IMR-90 (cell line): ENCODE results near the gene LIN37. TPM values are rescaled to one million over a fixed set of nuclear protein-coding genes. Genes with fewer than 3 reads are reported as not detected.

Experiments used
- ATAC-seq: fragments of 200-7000 bp; cut with Tn5 transposase; 2 replicates; pipeline ENCODE4 v1.9.1; 2020; ENCODE audit warnings: low read depth, mild to moderate bottlenecking, moderate library complexity
- BruUV-seq: library from RNA; stranded (reverse); fragments of 400-500 nt; replicated peaks from 2 replicates; lab custom pipeline; 2021; lab: Mats Ljungman, UMichigan
- CTCF ChIA-PET: fragments of 300-600 bp; formaldehyde crosslinking; extraction: SDS; loops from one replicate; lab custom pipeline; 2021; ENCODE audit warnings: antibody characterized with exemption; lab: Yijun Ruan, JAX
- POLR2A ChIA-PET: fragments of 300-600 bp; sonication (Branson Sonifier 250); formaldehyde crosslinking; loops from one replicate; lab custom pipeline; 2022; ENCODE audit warnings: antibody characterized with exemption; ENCODE audit not compliant: unreplicated experiment; lab: Charles Lee
- DNase-seq: peaks from one replicate; pipeline ENCODE4 v3.0.0; 2013
- H2AFZ ChIP-seq: replicated peaks from 2 replicates; pipeline ENCODE3; 2013; ENCODE audit warnings: low read length, mild to moderate bottlenecking; ENCODE audit not compliant: poor library complexity
- H2AK5ac ChIP-seq: 2 replicates; pipeline ENCODE4 v1.6.1; 2013; ENCODE audit warnings: low read depth, low read length, inconsistent platforms
- H2AK9ac ChIP-seq: replicated peaks from 2 replicates; pipeline ENCODE3; 2013; ENCODE audit warnings: mild to moderate bottlenecking, low read depth, low read length, moderate library complexity; ENCODE audit not compliant: poor library complexity
- H2BK120ac ChIP-seq: 2 replicates; pipeline ENCODE4 v1.6.1; 2013; ENCODE audit warnings: low read depth, low read length, inconsistent platforms
- H2BK15ac ChIP-seq: 3 replicates; pipeline ENCODE4 v1.6.1; 2013; ENCODE audit warnings: low read depth, low read length, inconsistent platforms
- H2BK20ac ChIP-seq: 2 replicates; pipeline ENCODE4 v1.6.1; 2013; ENCODE audit warnings: low read depth, mild to moderate bottlenecking, inconsistent platforms, low read length, moderate library complexity
- H2BK5ac ChIP-seq: 2 replicates; pipeline ENCODE4 v1.6.1; 2013; ENCODE audit warnings: mild to moderate bottlenecking, low read depth, low read length, inconsistent platforms; ENCODE audit not compliant: poor library complexity, severe bottlenecking
- H3K14ac ChIP-seq: replicated peaks from 2 replicates; pipeline ENCODE4 v1.6.1; 2013; ENCODE audit warnings: low read depth, low read length, inconsistent platforms
- H3K18ac ChIP-seq: 2 replicates; pipeline ENCODE4 v1.6.1; 2013; ENCODE audit warnings: low read depth, low read length, control low read depth
- H3K23ac ChIP-seq: 2 replicates; pipeline ENCODE4 v1.6.1; 2013; ENCODE audit warnings: low read depth, low read length, inconsistent platforms
- H3K27ac ChIP-seq: 2 replicates; pipeline ENCODE4 v1.5.1; 2013; ENCODE audit warnings: mild to moderate bottlenecking, control low read depth, low read length; ENCODE audit not compliant: insufficient read depth
- H3K27me3 ChIP-seq: 2 replicates; pipeline ENCODE4 v1.6.1; 2013; ENCODE audit warnings: low read length; ENCODE audit not compliant: control insufficient read depth, insufficient read depth
- H3K36me3 ChIP-seq: 2 replicates; pipeline ENCODE4 v1.6.1; 2013; ENCODE audit warnings: low read length, mixed read lengths; ENCODE audit not compliant: control insufficient read depth, insufficient read depth
- H3K4ac ChIP-seq: 2 replicates; pipeline ENCODE4 v1.6.1; 2013; ENCODE audit warnings: low read depth, low read length, inconsistent platforms
- H3K4me1 ChIP-seq: 2 replicates; pipeline ENCODE4 v1.6.1; 2013; ENCODE audit warnings: low read length, mixed read lengths; ENCODE audit not compliant: control insufficient read depth, insufficient read depth
- H3K4me2 ChIP-seq: 2 replicates; pipeline ENCODE4 v1.6.1; 2013; ENCODE audit warnings: low read depth, mild to moderate bottlenecking, control low read depth, low read length, moderate library complexity
- H3K4me3 ChIP-seq: 2 replicates; pipeline ENCODE4 v1.5.1; 2013; ENCODE audit warnings: low read depth, mild to moderate bottlenecking, control low read depth, low read length, moderate library complexity; ENCODE audit not compliant: insufficient read depth
- H3K56ac ChIP-seq: 2 replicates; pipeline ENCODE4 v1.6.1; 2013; ENCODE audit warnings: low read length, inconsistent platforms; ENCODE audit not compliant: insufficient read depth; ENCODE audit errors: extremely low read depth
- H3K79me1 ChIP-seq, 2 experiments: 2 replicates each; pipeline ENCODE4 v1.6.1; 2013; ENCODE audit warnings: low read length in 2 of 2, inconsistent platforms in 1 of 2, low read depth in 1 of 2
- H3K9ac ChIP-seq: 2 replicates; pipeline ENCODE4 v1.6.1; 2013; ENCODE audit warnings: low read depth, low read length, control low read depth
- H3K9me1 ChIP-seq: 2 replicates; pipeline ENCODE4 v1.6.1; 2013; ENCODE audit warnings: low read length, inconsistent platforms; ENCODE audit not compliant: insufficient read depth
- H3K9me3 ChIP-seq: 2 replicates; pipeline ENCODE4 v1.6.1; 2013; ENCODE audit warnings: low read length; ENCODE audit not compliant: control insufficient read depth, insufficient read depth
- H4K20me1 ChIP-seq: 2 replicates; pipeline ENCODE4 v1.6.1; 2013; ENCODE audit warnings: low read length, inconsistent platforms; ENCODE audit not compliant: insufficient read depth
- H4K5ac ChIP-seq: 2 replicates; pipeline ENCODE4 v1.6.1; 2013; ENCODE audit warnings: mild to moderate bottlenecking, low read depth, low read length, control low read depth
- H4K8ac ChIP-seq, 2 experiments: 2 replicates each; pipeline ENCODE4 v1.6.1; 2013; ENCODE audit warnings: low read depth in 2 of 2, low read length in 2 of 2, control low read depth in 1 of 2, inconsistent platforms in 1 of 2
- H4K91ac ChIP-seq: 2 replicates; pipeline ENCODE4 v1.6.1; 2013; ENCODE audit warnings: low read depth, low read length, inconsistent platforms; ENCODE audit not compliant: insufficient read depth
- BHLHE40 ChIP-seq: fragments of 150-350 bp; IDR thresholded peaks from 2 replicates; pipeline ENCODE4 v1.6.1; 2016; ENCODE audit warnings: mild to moderate bottlenecking, low read depth, low read length
- CHD1 ChIP-seq: IDR thresholded peaks from 2 replicates; pipeline ENCODE4 v1.6.1; 2012; ENCODE audit warnings: low read depth, low read length, improper control_type of control experiment
- RCOR1 ChIP-seq: IDR thresholded peaks from 2 replicates; pipeline ENCODE4 v1.6.1; 2012; ENCODE audit warnings: mild to moderate bottlenecking, low read length, improper control_type of control experiment; ENCODE audit not compliant: insufficient replicate concordance
- WGBS, 2 experiments: methylation state at CpG; one replicate each; pipeline versions ENCODE4 v1.1.5 to v1.1.7; 2013; ENCODE audit warnings: missing lambda C conversion rate in 2 of 2; ENCODE audit not compliant: insufficient read length in 1 of 2; ENCODE audit errors: extremely low coverage in 2 of 2; 5-methylcytosine and 5-hydroxymethylcytosine counted together
- dilution Hi-C: fragments of 300-500 bp; cut with HindIII; formaldehyde crosslinking; loops from one replicate; pipeline ENCODE4 v1.14.3; 2018; ENCODE audit warnings: low sequenced_read_pairs; ENCODE audit not compliant: unreplicated experiment
- in situ Hi-C: fragments of 300-500 bp; cut with MboI; formaldehyde crosslinking; loops from 3 replicates; pipeline ENCODE4 v1.14.3; 2019; ENCODE audit warnings: low sequenced_read_pairs, inconsistent platforms, mixed read lengths
- intact Hi-C: fragments of 100-400 bp; cut with micrococcal nuclease; formaldehyde crosslinking; loops from 2 replicates; pipeline ENCODE4 v1.10.0; 2022
- polyA plus RNA-seq, 3 experiments: library from polyadenylated mRNA; depleted of rRNA; stranded (reverse); fragments of >200 nt; gene quantifications; 2 replicates each; pipeline ENCODE4 v1.2.3, GENCODE V29; 2012; ENCODE audit warnings: low replicate concordance in 1 of 3
- total RNA-seq: library from RNA; depleted of rRNA; stranded (reverse); fragments of >200 nt; gene quantifications from 2 replicates; pipeline ENCODE4 v1.2.3, GENCODE V29; 2012

Gene LIN37
- total and polyA plus RNA-seq, 2 of the 4 experiments (the other 2 are of a cell fraction) = 12.7 to 23.1 TPM

- no peak overlapping the region for H3K27ac ChIP-seq
- H2BK15ac ChIP-seq = no peak overlapping the region
- H3K36me3 ChIP-seq = no peaks in the 10 kb centered on the region
- no peak overlapping the region for H2BK5ac ChIP-seq
- H2BK20ac ChIP-seq = no peak overlapping the region
- no peak overlapping the region for H4K5ac ChIP-seq
- no peak overlapping the region for H2AFZ ChIP-seq
- no TSS peak for BruUV-seq
- H3K4me1 ChIP-seq = no peaks in the 10 kb centered on the region
- 100% methylated on average over 2 of the region's 9 CpGs; no CpG with 5 or more reads in 1 of the 2 experiments for WGBS, 2 experiments
- in situ Hi-C loops (no loop called here), intact Hi-C loops (no loop called here), dilution Hi-C loops (no loop called here)
- H2AK9ac ChIP-seq = no peak overlapping the region
- TF ChIP-seq CHD1 (no peak), RCOR1 (no peak), BHLHE40 (no peak)
- H3K56ac ChIP-seq = no peak overlapping the region
- H3K4ac ChIP-seq = no peak overlapping the region
- H3K23ac ChIP-seq = no peak overlapping the region
- no peaks in the 10 kb centered on the region for H4K20me1 ChIP-seq
- no peak overlapping the region for H3K4me2 ChIP-seq
- H4K8ac ChIP-seq = no peak overlapping the region
- H3K9ac ChIP-seq = no peak overlapping the region
- no peak overlapping the region for H4K91ac ChIP-seq
- no peak overlapping the region for H3K4me3 ChIP-seq
- H3K18ac ChIP-seq = no peak overlapping the region
- H3K14ac ChIP-seq = no peak overlapping the region
- ChIA-PET CTCF (no interaction called here), POLR2A (no interaction called here)
- H3K27me3 ChIP-seq = peaks cover 13% of the 10 kb centered on the region
- no peak for ATAC-seq
- H2AK5ac ChIP-seq = no peak overlapping the region
- DNase-seq = no peak
- no peak overlapping the region for H2BK120ac ChIP-seq
- H3K9me1 ChIP-seq = no peaks in the 10 kb centered on the region
- no peaks in the 10 kb centered on the region for H3K9me3 ChIP-seq
- no peaks in the 10 kb centered on the region for H3K79me1 ChIP-seq
Observed at GRCh38 chr19:35791814-35792279, 43.5 kb downstream of the LIN37 start.
